Activated B cell treated with CpG ODN at 0.5 μM for 24 hours (primary cell): ENCODE measurements around the gene PPP2R5E. TPM values are rescaled to one million over a fixed set of nuclear protein-coding genes. Genes with fewer than 3 reads are reported as not detected.

Experiments used
- ATAC-seq: fragments of 200-7000 bp; cut with Tn5 transposase; one replicate; pipeline ENCODE4 v1.10.0; 2021; ENCODE audit warnings: low read depth, mild to moderate bottlenecking, moderate library complexity
- CTCF ChIA-PET: fragments of 350-600 bp; sonication (Branson Sonifier 250); formaldehyde crosslinking; loops from one replicate; lab custom pipeline; 2021; ENCODE audit warnings: antibody characterized with exemption; lab: Charles Lee
- POLR2A ChIA-PET: fragments of 350-600 bp; sonication (Branson Sonifier 250); formaldehyde crosslinking; loops from one replicate; lab custom pipeline; 2021; ENCODE audit warnings: antibody characterized with exemption; lab: Charles Lee
- DNase-seq: peaks from one replicate; pipeline ENCODE4 v3.0.0; 2022
- H3K27ac Mint-ChIP-seq: one replicate; pipeline ENCODE4 v1.8.0; 2020; ENCODE audit warnings: mixed read lengths
- H3K27me3 Mint-ChIP-seq: one replicate; pipeline ENCODE4 v1.8.0; 2021; ENCODE audit warnings: mixed read lengths
- H3K36me3 Mint-ChIP-seq: one replicate; pipeline ENCODE4 v1.8.0; 2021; ENCODE audit warnings: low read depth, mixed read lengths
- H3K4me1 Mint-ChIP-seq: one replicate; pipeline ENCODE4 v1.8.0; 2021; ENCODE audit warnings: mixed read lengths
- H3K4me3 Mint-ChIP-seq: one replicate; pipeline ENCODE4 v1.8.0; 2020; ENCODE audit warnings: mild to moderate bottlenecking, mixed read lengths
- H3K9me3 Mint-ChIP-seq: one replicate; pipeline ENCODE4 v1.8.0; 2020; ENCODE audit warnings: mixed read lengths
- CTCF ChIP-seq: fragments of 200-600 bp; IDR thresholded peaks from one replicate; pipeline ENCODE4 v1.8.0; 2022; ENCODE audit warnings: antibody characterized with exemption, mild to moderate bottlenecking
- intact Hi-C: fragments of 100-400 bp; cut with micrococcal nuclease; formaldehyde crosslinking; loops from one replicate; pipeline ENCODE4 v1.15.1; 2024
- total RNA-seq: library from RNA; stranded (reverse); gene quantifications from 2 replicates; pipeline ENCODE4 v1.2.3, GENCODE V29; 2022

Gene PPP2R5E
- total RNA-seq, 1 donor from 2014 or later = 44.8 TPM

GRCh38 chr14:63565448-63565847 is 22.3 kb upstream of the PPP2R5E start:
- POLR2A ChIA-PET = no interaction called here
- H3K27me3 Mint-ChIP-seq = peaks cover 9% of the 10 kb centered on the region
- H3K9me3 Mint-ChIP-seq = no peaks in the 10 kb centered on the region
- H3K36me3 Mint-ChIP-seq = no peaks in the 10 kb centered on the region
- H3K27ac Mint-ChIP-seq = no peak overlapping the region
- ATAC-seq (no peak), DNase-seq (no peak)
- CTCF ChIA-PET = no interaction called here
- intact Hi-C loops = no loop called here
- no peak overlapping the region for H3K4me3 Mint-ChIP-seq
- H3K4me1 Mint-ChIP-seq = no peaks in the 10 kb centered on the region
- TF ChIP-seq CTCF = no peak

GRCh38 chr14:63564318-63564717 is 21.1 kb upstream of the PPP2R5E start:
- peaks cover 10% of the 10 kb centered on the region for H3K27me3 Mint-ChIP-seq
- TF ChIP-seq CTCF = no peak
- no peak for DNase-seq
- no peak overlapping the region for H3K4me3 Mint-ChIP-seq
- peaks cover 2% of the 10 kb centered on the region for H3K9me3 Mint-ChIP-seq
- POLR2A ChIA-PET = interaction anchor here (0.6 kb wide), 1 partner anchor 22 kb away, joined by 4 read pairs; no protein-coding TSS in a partner anchor
- CTCF ChIA-PET = no interaction called here
- intact Hi-C loops = no loop called here
- no peaks in the 10 kb centered on the region for H3K36me3 Mint-ChIP-seq
- ATAC-seq = no peak
- H3K4me1 Mint-ChIP-seq = no peaks in the 10 kb centered on the region
- no peak overlapping the region for H3K27ac Mint-ChIP-seq

GRCh38 chr14:63563370-63564026 is 20.3 kb upstream of the PPP2R5E start:
- no peak for ATAC-seq
- Mint-ChIP-seq H3K4me3 (no peak overlapping the region), H3K4me1 (no peaks in the 10 kb centered on the region), H3K27me3 (peaks cover 10% of the 10 kb centered on the region), H3K36me3 (no peaks in the 10 kb centered on the region), H3K9me3 (peaks cover 2% of the 10 kb centered on the region), H3K27ac (no peak overlapping the region)
- no peak for DNase-seq
- intact Hi-C loops = no loop called here
- ChIA-PET CTCF (no interaction called here), POLR2A (no interaction called here)
- no peak for TF ChIP-seq CTCF

GRCh38 chr14:63562405-63562804 is 19.2 kb upstream of the PPP2R5E start:
- Mint-ChIP-seq H3K9me3 (peaks cover 2% of the 10 kb centered on the region), H3K36me3 (no peaks in the 10 kb centered on the region), H3K27ac (no peak overlapping the region), H3K27me3 (peaks cover 10% of the 10 kb centered on the region), H3K4me1 (no peaks in the 10 kb centered on the region), H3K4me3 (no peak overlapping the region)
- TF ChIP-seq CTCF = no peak
- DNase-seq = no peak
- ATAC-seq = no peak
- intact Hi-C loops = no loop called here
- ChIA-PET CTCF (no interaction called here), POLR2A (no interaction called here)

GRCh38 chr14:63555572-63555971 is 12.4 kb upstream of the PPP2R5E start:
- no peak for ATAC-seq
- peaks cover 2% of the 10 kb centered on the region for H3K27me3 Mint-ChIP-seq
- intact Hi-C loops = no loop called here
- POLR2A ChIA-PET = interaction anchor here (1.7 kb wide), 1 partner anchor 12 kb away, joined by 4 read pairs; the partner anchor contains the start of gene PPP2R5E
- no peak overlapping the region for H3K4me3 Mint-ChIP-seq
- TF ChIP-seq CTCF = no peak
- DNase-seq = no peak
- no peak overlapping the region for H3K27ac Mint-ChIP-seq
- CTCF ChIA-PET = no interaction called here
- peaks cover 2% of the 10 kb centered on the region for H3K9me3 Mint-ChIP-seq
- no peaks in the 10 kb centered on the region for H3K36me3 Mint-ChIP-seq
- H3K4me1 Mint-ChIP-seq = no peaks in the 10 kb centered on the region
